A673 (cell line): Measurements from ENCODE around the gene SLC9A5. TPM values are rescaled to one million over a fixed set of nuclear protein-coding genes. Genes with fewer than 3 reads are reported as not detected.
A peak's percentile ranks its signal among the peaks of the same experiment; 100 is the strongest.

Experiments used
- Bru-seq: library from RNA; stranded (reverse); fragments of 400-500 nt; gene quantifications from one replicate; lab custom pipeline; 2021; lab: Mats Ljungman, UMichigan
- BruChase-seq, 2 experiments: library from RNA; stranded (reverse); fragments of 400-500 nt; gene quantifications; one replicate each; lab custom pipeline; 2021; lab: Mats Ljungman, UMichigan
- BruUV-seq: library from RNA; stranded (reverse); fragments of 400-500 nt; replicated peaks from 2 replicates; lab custom pipeline; 2021; lab: Mats Ljungman, UMichigan
- CTCF ChIA-PET: fragments of 300-600 bp; sonication (Branson Sonifier 250); formaldehyde crosslinking; loops from one replicate; lab custom pipeline; 2022; ENCODE audit warnings: antibody characterized with exemption; lab: Charles Lee
- POLR2A ChIA-PET: fragments of 300-600 bp; sonication (Branson Sonifier 250); formaldehyde crosslinking; loops from one replicate; lab custom pipeline; 2022; ENCODE audit warnings: antibody characterized with exemption; ENCODE audit not compliant: low non-redundant PET; lab: Charles Lee
- DNase-seq: peaks from one replicate; pipeline ENCODE4 v3.0.0-alpha.2; 2015; ENCODE audit warnings: low spot score
- H3K27ac ChIP-seq: fragments of 200-600 bp; sonication (generic); 2 replicates; pipeline ENCODE4 v1.5.1; 2016; ENCODE audit warnings: mixed run types, low read depth, mild to moderate bottlenecking, mixed read lengths, antibody characterized with exemption, low read length; ENCODE audit not compliant: poor library complexity, severe bottlenecking
- H3K27me3 ChIP-seq: fragments of 200-600 bp; sonication (generic); replicated peaks from 2 replicates; pipeline ENCODE4 v1.6.1; 2017; ENCODE audit warnings: mixed run types, low read depth, mild to moderate bottlenecking, mixed read lengths, antibody characterized with exemption, low read length; ENCODE audit not compliant: insufficient read depth, poor library complexity
- H3K36me3 ChIP-seq: fragments of 200-600 bp; sonication (generic); 2 replicates; pipeline ENCODE4 v1.6.1; 2016; ENCODE audit warnings: mixed run types, mild to moderate bottlenecking, mixed read lengths, antibody characterized with exemption, low read length; ENCODE audit not compliant: insufficient read depth, poor library complexity, severe bottlenecking
- H3K4me1 ChIP-seq: fragments of 200-600 bp; sonication (generic); 2 replicates; pipeline ENCODE4 v1.6.1; 2017; ENCODE audit warnings: mixed run types, mild to moderate bottlenecking, mixed read lengths, antibody characterized with exemption, low read length; ENCODE audit not compliant: insufficient read depth, poor library complexity, severe bottlenecking
- H3K4me3 ChIP-seq: fragments of 200-600 bp; sonication (generic); 2 replicates; pipeline ENCODE4 v1.5.1; 2016; ENCODE audit warnings: low read depth, mixed run types, mild to moderate bottlenecking, mixed read lengths, low read length; ENCODE audit not compliant: poor library complexity, severe bottlenecking
- H3K9me3 ChIP-seq: fragments of 200-600 bp; sonication (generic); 2 replicates; pipeline ENCODE4 v1.6.1; 2016; ENCODE audit warnings: mixed run types, low read depth, mild to moderate bottlenecking, mixed read lengths, antibody characterized with exemption, low read length; ENCODE audit not compliant: poor library complexity, severe bottlenecking
- EZH2 ChIP-seq: fragments of 200-600 bp; sonication (generic); IDR thresholded peaks from 2 replicates; pipeline ENCODE4 v1.6.1; 2017; ENCODE audit warnings: borderline replicate concordance, low read depth, mild to moderate bottlenecking, mixed read lengths, antibody characterized with exemption, low read length; ENCODE audit not compliant: poor library complexity, severe bottlenecking
- intact Hi-C: fragments of 100-400 bp; cut with micrococcal nuclease; formaldehyde crosslinking; loops from one replicate; pipeline ENCODE4 v1.10.0; 2022; ENCODE audit not compliant: unreplicated experiment
- long read RNA-seq: library from polyadenylated mRNA; stranded (forward); transcript quantifications from one replicate; pipeline ENCODE4 v2.0.0, GENCODE V29; 2022
- total RNA-seq: library from RNA; stranded (reverse); gene quantifications from 2 replicates; pipeline ENCODE4 v1.2.3, GENCODE V29; 2021
- TF ChIP-seq, protein P1 (sequence below): fragments of 300-800, 200-600 bp; sonication (generic); conservative IDR thresholded peaks from 2 replicates; pipeline ENCODE4 v1.5.1; 2017; ENCODE audit warnings: low read depth, mild to moderate bottlenecking, antibody characterized with exemption, low read length, moderate library complexity, mixed read lengths

SLC9A5 gene, protein sequence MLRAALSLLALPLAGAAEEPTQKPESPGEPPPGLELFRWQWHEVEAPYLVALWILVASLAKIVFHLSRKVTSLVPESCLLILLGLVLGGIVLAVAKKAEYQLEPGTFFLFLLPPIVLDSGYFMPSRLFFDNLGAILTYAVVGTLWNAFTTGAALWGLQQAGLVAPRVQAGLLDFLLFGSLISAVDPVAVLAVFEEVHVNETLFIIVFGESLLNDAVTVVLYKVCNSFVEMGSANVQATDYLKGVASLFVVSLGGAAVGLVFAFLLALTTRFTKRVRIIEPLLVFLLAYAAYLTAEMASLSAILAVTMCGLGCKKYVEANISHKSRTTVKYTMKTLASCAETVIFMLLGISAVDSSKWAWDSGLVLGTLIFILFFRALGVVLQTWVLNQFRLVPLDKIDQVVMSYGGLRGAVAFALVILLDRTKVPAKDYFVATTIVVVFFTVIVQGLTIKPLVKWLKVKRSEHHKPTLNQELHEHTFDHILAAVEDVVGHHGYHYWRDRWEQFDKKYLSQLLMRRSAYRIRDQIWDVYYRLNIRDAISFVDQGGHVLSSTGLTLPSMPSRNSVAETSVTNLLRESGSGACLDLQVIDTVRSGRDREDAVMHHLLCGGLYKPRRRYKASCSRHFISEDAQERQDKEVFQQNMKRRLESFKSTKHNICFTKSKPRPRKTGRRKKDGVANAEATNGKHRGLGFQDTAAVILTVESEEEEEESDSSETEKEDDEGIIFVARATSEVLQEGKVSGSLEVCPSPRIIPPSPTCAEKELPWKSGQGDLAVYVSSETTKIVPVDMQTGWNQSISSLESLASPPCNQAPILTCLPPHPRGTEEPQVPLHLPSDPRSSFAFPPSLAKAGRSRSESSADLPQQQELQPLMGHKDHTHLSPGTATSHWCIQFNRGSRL
- total RNA-seq (2.4 and 3.6 TPM in 2 replicates), Bru-seq, nascent RNA (percentile 44 among the genes with signal in this experiment), BruChase-seq, experiment 1, labeled RNA remaining after a 2-hour chase (percentile 50 among the genes with signal in this experiment), BruChase-seq, experiment 2, labeled RNA remaining after a 6-hour chase (percentile 53 among the genes with signal in this experiment)
- long read RNA-seq, partial matches to known transcripts = 5 of 9 reads
- long read RNA-seq, other reads (novel, unspliced or antisense) = 4 of 9 reads

DNA sequence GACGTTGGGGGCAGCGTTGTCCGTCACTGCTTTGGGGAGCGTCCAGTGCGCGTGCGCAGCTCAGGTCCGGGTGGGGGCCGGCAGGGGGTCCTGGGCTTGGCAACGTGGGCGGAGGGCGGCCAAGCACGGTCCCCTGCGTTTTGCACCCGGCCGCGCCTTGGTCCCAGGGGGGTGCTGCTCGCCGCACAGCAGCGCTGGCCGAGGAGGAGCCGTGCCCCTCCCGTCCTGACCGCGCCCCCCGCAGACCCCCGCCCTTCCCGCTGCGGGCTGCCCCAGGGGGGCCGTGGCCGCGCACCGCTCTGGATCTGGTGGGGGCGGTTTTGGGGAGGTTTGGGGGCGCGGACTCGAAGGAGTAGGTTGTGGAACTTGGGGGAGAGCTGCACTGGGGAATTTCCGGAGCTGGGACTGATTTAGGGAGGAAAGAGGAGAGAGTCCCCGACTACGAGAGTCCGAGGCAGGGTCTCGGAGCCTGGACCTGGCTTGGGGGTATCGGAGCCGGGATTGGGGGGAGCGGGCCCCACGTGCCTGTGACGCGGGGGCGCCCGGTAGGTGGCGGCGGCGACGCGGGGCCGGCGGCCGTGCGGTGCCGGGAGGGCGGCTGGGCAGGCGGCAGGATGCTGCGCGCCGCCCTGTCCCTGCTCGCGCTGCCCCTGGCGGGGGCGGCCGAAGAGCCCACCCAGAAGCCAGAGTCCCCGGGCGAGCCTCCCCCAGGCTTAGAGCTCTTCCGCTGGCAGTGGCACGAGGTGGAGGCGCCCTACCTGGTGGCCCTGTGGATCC, at the start of gene SLC9A5:
TSS of gene SLC9A5 (plus strand) at position 579 of the 777 bp plus-strand sequence. CDS start at position 615, 36 bp downstream.
- TF ChIP-seq EZH2 = no peak
- TF ChIP-seq, protein P1, sequence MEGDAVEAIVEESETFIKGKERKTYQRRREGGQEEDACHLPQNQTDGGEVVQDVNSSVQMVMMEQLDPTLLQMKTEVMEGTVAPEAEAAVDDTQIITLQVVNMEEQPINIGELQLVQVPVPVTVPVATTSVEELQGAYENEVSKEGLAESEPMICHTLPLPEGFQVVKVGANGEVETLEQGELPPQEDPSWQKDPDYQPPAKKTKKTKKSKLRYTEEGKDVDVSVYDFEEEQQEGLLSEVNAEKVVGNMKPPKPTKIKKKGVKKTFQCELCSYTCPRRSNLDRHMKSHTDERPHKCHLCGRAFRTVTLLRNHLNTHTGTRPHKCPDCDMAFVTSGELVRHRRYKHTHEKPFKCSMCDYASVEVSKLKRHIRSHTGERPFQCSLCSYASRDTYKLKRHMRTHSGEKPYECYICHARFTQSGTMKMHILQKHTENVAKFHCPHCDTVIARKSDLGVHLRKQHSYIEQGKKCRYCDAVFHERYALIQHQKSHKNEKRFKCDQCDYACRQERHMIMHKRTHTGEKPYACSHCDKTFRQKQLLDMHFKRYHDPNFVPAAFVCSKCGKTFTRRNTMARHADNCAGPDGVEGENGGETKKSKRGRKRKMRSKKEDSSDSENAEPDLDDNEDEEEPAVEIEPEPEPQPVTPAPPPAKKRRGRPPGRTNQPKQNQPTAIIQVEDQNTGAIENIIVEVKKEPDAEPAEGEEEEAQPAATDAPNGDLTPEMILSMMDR = peak; percentile 19; the same call in 1 of the 2 replicates
- H3K36me3 ChIP-seq = no peaks in the 10 kb centered on the region
- H3K4me1 ChIP-seq = peaks cover 50% of the 10 kb centered on the region
- H3K9me3 ChIP-seq = no peaks in the 10 kb centered on the region
- intact Hi-C loops = no loop called here
- peak within 1 kb of the TSS; percentile 90 for H3K4me3 ChIP-seq
- no peak for DNase-seq
- no TSS peak for BruUV-seq
- no peaks in the 10 kb centered on the region for H3K27me3 ChIP-seq
- ChIA-PET CTCF (interaction anchor here (0.6 kb wide), 1 partner anchor 140 kb away, joined by 10 read pairs; no protein-coding TSS in a partner anchor), POLR2A (interaction anchor here (0.7 kb wide), 1 partner anchor 31 kb away, joined by 3 read pairs; no protein-coding TSS in a partner anchor)
- H3K27ac ChIP-seq = peak within 1 kb of the TSS; percentile 79

DNA sequence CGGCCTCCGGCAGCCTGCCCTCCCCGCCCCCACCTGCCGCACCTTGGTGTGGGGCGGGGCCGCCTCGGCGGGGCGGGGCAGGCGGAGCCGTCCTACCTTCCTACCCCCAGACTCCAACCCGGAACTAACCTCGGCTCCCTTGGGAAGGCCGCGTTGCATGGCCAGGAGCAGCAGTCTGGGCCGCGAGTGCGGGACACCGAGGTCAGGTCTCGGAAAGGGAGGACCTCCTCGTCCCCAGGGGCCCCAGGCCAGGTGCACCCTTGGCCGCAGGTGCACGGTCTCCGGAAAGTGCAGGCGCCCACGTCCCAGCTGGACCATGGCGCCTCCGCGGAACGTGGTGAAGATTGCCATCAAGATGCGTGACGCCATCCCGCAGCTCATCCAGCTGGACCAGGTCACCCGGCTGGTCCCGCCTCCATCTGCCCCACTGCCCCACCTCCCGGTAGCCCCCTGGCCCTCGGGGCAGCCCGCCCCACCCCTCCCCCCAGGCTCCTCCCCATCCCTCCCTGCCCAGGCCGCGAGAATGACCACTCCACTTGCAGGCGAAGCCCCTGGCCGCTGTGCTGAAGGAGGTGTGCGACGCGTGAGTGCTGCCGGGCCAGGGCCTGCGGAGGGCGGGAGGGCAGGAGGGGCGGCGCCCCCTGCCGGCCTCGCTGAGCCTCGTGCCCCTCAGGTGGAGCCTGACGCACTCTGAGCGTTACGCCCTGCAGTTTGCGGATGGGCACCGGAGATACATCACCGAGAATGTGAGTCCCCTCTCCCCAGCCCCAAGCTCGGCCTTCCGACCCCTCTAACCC, 49.6 kb upstream of the SLC9A5 start, which contains the start of gene ELMO3:
TSS of gene ELMO3 (plus strand) at position 121 of the 797 bp plus-strand sequence. CDS start at position 317, 196 bp downstream.
- no peak for TF ChIP-seq EZH2
- TF ChIP-seq, protein P1 = no peak; the same call in 1 of the 2 replicates
- peaks cover 61% of the 10 kb centered on the region for H3K36me3 ChIP-seq
- no TSS peak for BruUV-seq
- POLR2A ChIA-PET = interaction anchor here (0.6 kb wide), 1 partner anchor 172 kb away, joined by 3 read pairs; no protein-coding TSS in a partner anchor
- H3K9me3 ChIP-seq = no peaks in the 10 kb centered on the region
- H3K27ac ChIP-seq = no peak within 1 kb of the TSS
- CTCF ChIA-PET = no interaction called here
- no peaks in the 10 kb centered on the region for H3K4me1 ChIP-seq
- H3K4me3 ChIP-seq = no peak within 1 kb of the TSS
- intact Hi-C loops = no loop called here
- no peaks in the 10 kb centered on the region for H3K27me3 ChIP-seq
- no peak for DNase-seq
